Measurements from ENCODE around the gene MYH6.

Gene MYH6

DNA sequence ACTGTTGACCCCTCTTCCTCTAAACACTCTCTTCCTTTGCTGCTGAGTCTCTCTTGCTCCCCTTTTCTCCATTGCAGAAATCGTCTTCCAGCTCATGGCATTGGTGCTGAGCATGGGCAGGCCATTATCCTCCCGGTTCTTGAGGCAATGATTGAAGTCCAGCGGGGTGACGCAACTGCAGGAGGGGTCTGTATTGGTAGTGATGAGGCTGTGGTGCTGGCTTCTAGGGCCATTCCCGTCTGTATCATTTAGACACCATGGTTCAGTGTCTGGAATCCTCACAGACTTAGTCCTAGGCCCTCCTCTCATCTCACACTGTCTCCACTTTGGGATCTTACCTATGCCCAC is 54.7 kb downstream of the MYH6 start:
- DNase-seq, result no peak

DNA sequence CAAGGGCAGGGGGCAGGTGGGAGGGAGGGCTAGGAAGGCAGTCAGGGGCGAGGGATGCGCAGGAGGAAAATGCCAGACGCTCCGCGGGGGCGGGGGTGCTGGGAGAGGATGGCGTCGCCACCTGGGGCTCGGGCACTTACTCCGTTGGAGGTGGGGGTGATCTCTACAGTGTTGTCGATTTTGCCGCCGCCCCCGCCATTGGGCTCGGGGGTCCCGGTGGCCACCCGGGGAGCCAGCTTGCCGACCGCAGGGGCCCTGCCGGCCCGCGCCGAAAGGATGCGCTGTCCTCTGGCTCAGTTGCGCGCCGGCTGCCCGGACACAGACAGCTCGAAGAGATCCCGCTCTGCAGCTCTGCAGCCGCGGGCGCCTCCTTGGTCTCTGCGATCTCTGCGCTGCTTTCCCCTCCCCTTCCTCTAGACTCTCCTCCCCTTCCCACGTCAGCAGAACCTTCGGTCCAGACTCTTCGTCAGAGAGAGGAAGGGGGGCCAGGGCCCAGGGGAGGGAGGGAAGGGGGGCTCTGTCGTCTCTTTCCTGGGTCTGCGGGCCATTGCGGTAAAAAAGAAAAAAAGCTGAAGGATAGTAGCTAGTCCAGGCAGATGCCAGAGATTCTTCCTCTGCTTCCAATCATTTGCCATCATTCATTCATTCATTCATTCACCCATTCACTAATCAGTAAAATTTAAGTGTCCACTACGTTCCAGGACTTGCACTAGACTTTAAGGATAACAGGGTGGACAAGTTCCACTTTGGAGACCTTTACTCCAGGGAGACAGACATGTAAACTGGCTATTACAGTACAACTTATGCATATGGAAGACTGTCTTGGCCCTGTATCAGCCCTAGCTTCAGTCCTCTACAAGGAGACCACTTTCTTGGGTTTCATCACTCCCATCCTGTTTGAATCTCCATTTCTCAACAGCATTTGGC is 55.3 kb downstream of the MYH6 start, which contains the start of gene SLC22A17:
Gene SLC22A17, minus strand, starts transcription at position 382 of the 927 bp plus-strand sequence.
- no peak for DNase-seq

DNA sequence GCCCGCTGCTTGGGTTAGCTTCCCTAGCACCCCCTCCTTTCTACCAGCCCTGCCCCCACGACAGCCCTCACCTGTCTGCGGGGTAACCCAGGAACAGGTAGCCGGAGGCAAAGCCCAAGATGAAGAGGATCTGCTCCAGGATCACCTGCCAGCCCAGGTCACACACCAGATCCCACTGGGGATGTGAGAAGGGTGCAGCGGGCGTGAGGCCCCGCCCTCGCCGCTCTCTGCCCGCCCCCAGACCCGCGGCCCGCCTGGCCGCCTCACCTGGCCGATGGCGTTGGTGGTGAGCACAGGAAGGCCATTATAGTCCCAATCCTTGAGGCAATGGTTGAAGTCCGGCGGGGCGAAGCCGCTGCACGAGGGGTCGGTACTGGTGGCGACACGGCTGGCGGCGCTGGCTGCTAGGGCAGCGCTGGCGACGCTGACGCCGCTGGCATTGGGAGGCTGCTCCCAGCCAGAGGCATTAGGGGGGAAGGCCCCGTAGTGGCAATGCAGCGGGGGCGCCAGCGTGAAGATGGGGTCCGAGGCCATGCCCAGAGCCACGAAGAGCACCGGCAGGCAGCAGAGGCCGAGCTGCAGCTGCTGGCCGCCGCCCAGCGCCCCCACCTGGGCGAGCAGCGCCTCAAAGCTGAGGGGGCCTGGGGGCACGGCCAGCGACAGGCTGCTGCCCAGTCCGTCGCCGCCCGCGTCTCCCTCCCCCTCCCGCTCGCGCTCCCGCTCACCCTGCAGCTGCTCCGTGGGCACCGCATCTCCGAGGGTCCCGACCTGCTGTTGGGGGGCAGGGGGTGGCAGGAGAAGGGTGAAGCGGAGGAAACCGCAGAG is 56.2 kb downstream of the MYH6 start:
- DNase-seq, result no peak

DNA sequence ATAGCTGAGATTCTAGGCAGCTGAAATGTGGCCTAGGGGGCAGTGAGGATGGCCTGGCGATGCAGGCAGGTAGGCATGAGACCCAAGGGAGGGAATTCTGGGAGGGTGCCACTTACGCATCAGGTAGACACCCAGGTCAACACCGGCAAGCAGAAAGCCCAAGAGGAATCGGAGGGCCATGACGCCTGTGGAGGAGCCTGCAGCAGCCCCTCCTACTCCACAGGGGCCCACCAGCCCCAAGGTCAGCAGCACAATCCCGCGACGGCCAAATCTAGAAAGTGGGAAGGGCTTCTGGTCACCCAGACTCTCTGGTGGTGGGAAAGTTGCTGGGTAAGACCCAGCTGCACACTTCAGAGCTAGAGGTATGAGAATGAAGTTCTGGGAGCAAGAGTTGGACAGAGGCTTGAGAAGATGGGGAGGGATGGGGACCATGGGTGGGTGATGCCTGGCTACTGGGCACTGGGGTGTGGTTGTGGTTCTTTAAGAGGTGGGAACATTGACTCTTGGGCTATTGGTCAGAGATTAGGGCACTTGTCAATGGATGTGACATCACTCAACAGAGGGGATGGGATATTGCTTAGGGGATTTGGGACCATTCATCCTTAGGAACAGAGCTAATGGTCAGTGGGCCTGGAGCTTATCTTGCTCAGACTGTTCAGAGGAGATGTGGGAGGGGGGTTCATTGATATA is 58.8 kb downstream of the MYH6 start:
- DNase-seq, result no peak

DNA sequence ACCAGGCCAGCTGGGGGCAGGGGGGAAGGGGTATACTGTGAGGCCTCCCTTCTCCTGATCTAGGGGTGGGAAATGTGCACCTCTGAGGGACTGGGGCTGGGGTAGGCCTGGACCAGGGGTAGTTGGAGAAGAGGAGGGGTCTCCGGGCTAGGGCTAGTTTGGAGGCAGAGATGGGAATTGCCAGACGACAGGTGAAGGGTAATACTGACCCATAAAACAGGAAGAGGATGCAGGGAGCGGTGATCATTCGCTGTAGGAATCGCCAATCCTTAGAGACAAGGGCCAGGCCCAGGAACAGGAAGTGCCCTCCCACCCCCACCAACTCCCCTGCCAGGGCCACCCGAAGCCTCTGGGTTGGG is 59.8 kb downstream of the MYH6 start:
- no peak for DNase-seq

DNA sequence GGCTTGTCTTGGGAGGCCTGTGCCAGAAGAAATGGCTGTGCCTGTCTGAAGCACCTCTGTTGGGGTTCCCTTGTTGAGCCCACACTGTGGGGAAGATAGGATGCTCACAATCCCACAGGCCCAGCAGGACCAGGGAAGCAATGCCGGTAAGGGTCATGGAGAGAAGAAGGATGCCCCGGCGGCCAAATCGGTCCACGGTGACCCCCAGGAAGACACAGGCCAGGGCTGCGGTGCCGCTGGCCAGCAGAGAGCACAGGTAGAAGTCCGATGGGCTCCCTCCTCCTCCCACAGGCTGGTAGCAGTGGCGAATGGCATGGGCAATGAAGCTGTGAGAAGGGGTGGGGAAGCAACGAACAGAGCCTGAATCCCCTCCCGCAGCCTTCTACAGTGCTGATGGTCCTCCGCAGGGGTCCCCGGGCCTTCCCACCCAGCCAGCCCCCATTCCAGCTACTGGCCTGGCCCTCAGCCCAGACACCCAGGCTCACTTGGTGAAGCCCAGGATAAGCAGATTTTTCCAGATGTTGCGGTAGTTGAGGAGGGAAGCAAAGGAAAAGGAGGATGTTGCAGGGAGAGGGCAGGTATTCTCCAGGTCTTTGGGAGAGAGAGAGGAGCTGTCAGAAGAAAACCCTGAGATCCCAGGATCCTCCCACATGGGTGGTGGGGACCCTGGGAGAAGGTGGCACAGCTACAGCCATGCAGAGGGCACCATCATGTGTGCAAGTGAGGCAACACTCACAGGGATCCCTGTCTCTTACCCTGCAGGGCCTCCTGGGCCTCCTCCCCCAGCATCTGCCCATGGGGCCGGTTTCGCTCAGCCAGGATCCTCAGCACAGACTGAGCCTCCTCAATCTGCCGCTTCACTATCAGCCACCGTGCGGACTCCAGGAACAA is 60.4 kb downstream of the MYH6 start:
- DNase-seq, result no peak

DNA sequence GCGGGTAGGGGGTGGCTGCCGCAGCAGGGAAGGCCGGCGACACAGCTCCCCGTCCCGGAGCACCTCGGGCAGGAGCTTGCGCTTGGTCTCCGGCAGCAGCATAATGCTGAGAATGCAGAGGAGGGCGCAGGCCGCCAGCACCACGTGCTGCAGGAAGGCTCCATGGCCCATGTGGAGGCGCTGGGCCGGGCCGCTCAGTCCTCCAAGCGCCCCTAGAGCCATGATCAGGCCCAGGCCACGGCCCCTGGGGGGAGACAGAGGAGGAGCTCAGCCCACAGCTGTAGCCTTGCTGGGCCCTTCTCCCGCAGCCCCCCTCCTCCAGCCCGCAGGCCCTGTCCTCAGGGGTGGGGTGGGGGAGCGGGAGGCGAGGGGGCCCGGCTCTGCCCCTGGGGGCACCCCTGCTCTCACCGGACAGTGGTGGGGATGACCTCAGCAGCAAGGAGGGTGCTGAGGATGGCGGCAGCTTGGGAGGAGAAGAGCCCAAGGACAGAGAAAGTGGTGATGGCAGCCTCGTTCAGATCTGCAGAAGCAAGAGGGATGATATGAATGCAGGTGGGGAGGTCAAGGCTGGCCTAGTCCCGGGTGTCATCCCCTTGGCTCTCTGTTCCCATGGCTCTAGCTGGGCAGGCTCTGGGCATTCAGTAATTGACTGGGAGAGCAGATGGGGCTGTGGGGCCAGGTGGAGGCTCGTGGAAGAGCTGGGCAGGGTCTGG is 61.2 kb downstream of the MYH6 start:
- DNase-seq, result no peak

DNA sequence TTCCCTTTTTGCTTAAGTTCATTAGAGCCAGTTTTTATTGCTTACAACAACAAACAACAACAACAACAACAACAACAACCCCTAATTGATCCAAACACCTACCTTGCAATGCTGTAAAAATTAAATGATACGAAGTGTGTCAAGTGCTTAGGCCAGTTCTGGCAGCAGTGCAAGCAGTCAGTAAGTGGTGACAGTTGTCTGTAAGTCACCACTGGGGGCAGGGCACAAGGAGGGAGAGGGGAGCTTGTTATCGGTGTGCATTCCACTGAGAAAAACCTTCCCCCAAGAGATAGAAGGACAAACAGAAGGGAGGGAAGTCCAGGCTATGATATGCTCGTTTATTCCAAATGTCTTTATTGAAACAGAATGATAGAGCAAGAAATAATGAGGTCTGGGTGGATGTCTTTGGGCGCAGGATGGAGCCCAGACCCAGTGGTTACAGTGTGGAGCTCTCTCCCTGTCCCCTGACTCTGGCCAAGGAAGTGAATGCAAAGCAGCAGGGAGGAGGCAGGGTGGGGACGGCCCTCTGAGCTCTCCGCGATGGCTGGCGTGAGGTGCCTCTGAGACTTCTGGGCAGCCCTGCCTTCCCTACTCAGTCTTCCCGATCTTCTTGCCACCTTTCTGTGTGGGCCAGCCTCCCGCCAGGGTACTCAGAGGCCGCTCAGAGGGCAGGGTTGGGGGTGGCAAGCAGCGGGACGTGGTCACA is 61.9 kb downstream of the MYH6 start:
- DNase-seq, result no peak

DNA sequence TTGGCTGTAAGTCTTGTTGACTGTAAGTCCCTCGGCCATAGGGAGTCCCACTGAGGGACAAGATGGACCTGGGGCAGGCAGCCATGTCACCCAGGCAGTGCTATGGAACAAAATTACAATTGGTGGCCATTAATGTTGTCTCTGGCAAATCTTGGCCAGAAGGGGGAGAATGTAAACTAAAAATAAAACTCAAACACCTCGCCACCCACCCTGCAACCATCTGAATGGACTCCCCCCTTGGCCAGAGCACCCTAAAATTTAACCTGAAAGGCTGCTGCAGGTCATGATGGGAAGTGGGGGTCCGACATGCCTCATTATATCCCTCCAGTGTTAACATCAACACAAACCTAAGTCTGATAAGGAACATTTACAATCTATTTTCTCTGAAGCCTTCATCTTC is 63.6 kb downstream of the MYH6 start:
- DNase-seq, result no peak

DNA sequence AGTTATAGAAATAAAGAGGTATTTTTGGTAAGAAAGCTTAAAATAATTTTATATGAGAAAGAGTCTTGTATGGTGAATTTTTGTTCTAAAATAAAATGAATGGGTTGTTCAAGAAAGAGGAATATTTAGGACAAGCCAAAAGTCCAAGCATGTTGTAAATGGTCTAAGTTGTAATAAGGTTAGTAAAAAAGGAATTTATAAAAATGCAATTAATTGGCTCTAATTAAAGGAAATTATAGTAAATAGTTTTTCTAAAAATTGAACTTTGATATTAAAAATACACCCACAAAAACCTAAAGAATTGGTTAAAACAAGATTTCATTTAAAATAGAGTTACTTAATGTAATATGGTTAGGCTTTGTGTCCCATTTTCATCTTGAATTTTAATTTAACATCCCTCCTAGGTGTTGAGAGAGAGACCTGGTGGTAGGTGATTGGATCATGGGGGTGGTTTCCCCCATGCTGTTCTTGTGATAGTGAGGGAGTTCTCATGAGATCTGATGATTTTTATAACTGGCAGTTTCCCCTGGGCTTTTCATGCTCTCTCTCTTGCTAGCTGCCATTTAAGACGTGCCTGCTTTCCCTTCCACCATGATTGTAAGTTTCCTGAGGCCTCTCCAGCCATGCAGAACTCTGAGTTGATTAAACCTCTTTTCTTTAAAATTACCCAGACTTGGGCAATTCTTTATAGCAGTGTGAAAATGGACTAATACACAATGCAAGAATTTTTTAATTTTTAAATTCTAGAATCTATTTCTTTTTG is 68.4 kb downstream of the MYH6 start:
- DNase-seq, result no peak

DNA sequence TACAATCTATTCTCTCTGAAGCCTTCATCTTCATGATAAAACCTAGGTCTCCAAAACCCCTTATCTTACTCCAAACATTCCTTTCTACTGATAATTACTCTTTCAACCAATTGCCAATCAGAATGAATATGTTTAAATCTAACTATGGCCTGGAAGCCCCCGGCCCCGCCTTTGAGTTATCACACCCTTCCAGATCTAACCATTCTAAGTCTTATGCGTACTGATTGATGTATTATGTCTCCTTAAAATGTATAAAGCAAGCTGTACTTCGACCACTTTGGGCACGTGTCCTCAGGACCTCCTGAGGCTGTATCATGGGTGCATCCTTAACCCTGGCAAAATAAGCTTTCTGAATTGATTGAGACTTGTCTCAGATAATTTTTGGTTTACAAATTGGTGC is 72.5 kb downstream of the MYH6 start:
- no peak for DNase-seq
